Measurements from ENCODE around the gene KRT27.

The KRT27 gene

GRCh38 chr17:40813804-40814203 is 31.5 kb upstream of the KRT27 start:
- Histone ChIP-seq H3K4me3 (ENCODE audit: low read depth in 1 of 2, low read length in 1 of 2) (no peak overlapping the region), H3K9me3 (peaks cover 7% of the 10 kb centered on the region), H3K4me1 (ENCODE audit: control insufficient read depth in 1 of 2, insufficient read depth in 1 of 2, low read depth in 1 of 2, low read length in 1 of 2) (peaks cover 0 to 3% of the 10 kb centered on the region in 2 experiments), H3K27ac (no peak overlapping the region), H3K36me3 (no peaks in the 10 kb centered on the region), H3K27me3 (peaks cover 86% of the 10 kb centered on the region)
- no peak for TF ChIP-seq CTCF (IDR thresholded peaks at IDR 0.05)

GRCh38 chr17:40812639-40813038 is 30.3 kb upstream of the KRT27 start:
- TF ChIP-seq CTCF (IDR thresholded peaks at IDR 0.05): no peak
- no peak overlapping the region for H3K27ac ChIP-seq
- H3K36me3 ChIP-seq: no peaks in the 10 kb centered on the region
- peaks cover 7% of the 10 kb centered on the region for H3K9me3 ChIP-seq
- no peak overlapping the region for H3K4me3 ChIP-seq (ENCODE audit: low read depth in 1 of 2, low read length in 1 of 2)
- no peaks in the 10 kb centered on the region for H3K4me1 ChIP-seq (ENCODE audit: control insufficient read depth in 1 of 2, insufficient read depth in 1 of 2, low read depth in 1 of 2, low read length in 1 of 2)
- peaks cover 98% of the 10 kb centered on the region for H3K27me3 ChIP-seq

- Histone ChIP-seq H3K9me3 (no peaks in the 10 kb centered on the region), H3K27ac (no peak overlapping the region), H3K4me1 (ENCODE audit: control insufficient read depth in 1 of 2, insufficient read depth in 1 of 2, low read depth in 1 of 2, low read length in 1 of 2) (no peaks in the 10 kb centered on the region), H3K27me3 (peaks cover 100% of the 10 kb centered on the region), H3K4me3 (ENCODE audit: low read depth in 1 of 2, low read length in 1 of 2) (no peak overlapping the region), H3K36me3 (no peaks in the 10 kb centered on the region)
- TF ChIP-seq CTCF (IDR thresholded peaks at IDR 0.05): no peak
Measured at GRCh38 chr17:40810494-40810893, 28.1 kb upstream of the KRT27 start.

GRCh38 chr17:40809721-40810421 is 27.5 kb upstream of the KRT27 start:
- Histone ChIP-seq H3K4me1 (ENCODE audit: control insufficient read depth in 1 of 2, insufficient read depth in 1 of 2, low read depth in 1 of 2, low read length in 1 of 2) (no peaks in the 10 kb centered on the region), H3K9me3 (no peaks in the 10 kb centered on the region), H3K27ac (no peak overlapping the region), H3K27me3 (peaks cover 100% of the 10 kb centered on the region), H3K36me3 (no peaks in the 10 kb centered on the region), H3K4me3 (ENCODE audit: low read depth in 1 of 2, low read length in 1 of 2) (no peak overlapping the region)
- no peak for TF ChIP-seq CTCF (IDR thresholded peaks at IDR 0.05)

GRCh38 chr17:40806131-40806530 is 23.8 kb upstream of the KRT27 start:
- Histone ChIP-seq H3K27ac (no peak overlapping the region), H3K4me1 (ENCODE audit: control insufficient read depth in 1 of 2, insufficient read depth in 1 of 2, low read depth in 1 of 2, low read length in 1 of 2) (no peaks in the 10 kb centered on the region), H3K4me3 (ENCODE audit: low read depth in 1 of 2, low read length in 1 of 2) (no peak overlapping the region), H3K27me3 (peaks cover 100% of the 10 kb centered on the region), H3K9me3 (no peaks in the 10 kb centered on the region), H3K36me3 (no peaks in the 10 kb centered on the region)
- no peak for TF ChIP-seq CTCF (IDR thresholded peaks at IDR 0.05)

Measured in neutrophil (primary cell).